H1 (cell line): ENCODE measurements around the gene PRKAR2B. TPM values are rescaled to one million over a fixed set of nuclear protein-coding genes. Genes with fewer than 3 reads are reported as not detected.

Source experiments
- BCL11A ChIP-seq, 2 experiments: IDR thresholded peaks; one replicate each; pipeline ENCODE4 v1.6.1; 2011; ENCODE audit warnings: low read depth in 2 of 2, low read length in 2 of 2, mild to moderate bottlenecking in 2 of 2
- CREB1 ChIP-seq: IDR thresholded peaks from 2 replicates; pipeline ENCODE4 v1.6.1; 2012; ENCODE audit warnings: inconsistent platforms
- JUN ChIP-seq: IDR thresholded peaks from 2 replicates; pipeline ENCODE4 v1.6.1; 2011; ENCODE audit warnings: low read depth, mild to moderate bottlenecking, improper control_type of control experiment, low read length
- RAD21 ChIP-seq, 2 experiments: IDR thresholded peaks in 1 of 2; conservative IDR thresholded peaks in 1 of 2; 2 replicates each; pipeline ENCODE4 v1.6.1; 2011; ENCODE audit warnings: low read depth in 2 of 2, low read length in 2 of 2, improper control_type of control experiment in 1 of 2, inconsistent platforms in 1 of 2, mild to moderate bottlenecking in 1 of 2, moderate library complexity in 1 of 2
- RXRA ChIP-seq: IDR thresholded peaks from 2 replicates; pipeline ENCODE4 v1.6.1; 2011; ENCODE audit warnings: low read depth, mild to moderate bottlenecking, low read length, moderate library complexity; ENCODE audit not compliant: insufficient read depth
- SIN3A ChIP-seq, 2 experiments: IDR thresholded peaks in 1 of 2; conservative IDR thresholded peaks in 1 of 2; 2 replicates each; pipeline ENCODE4 v1.6.1; 2011 to 2012; ENCODE audit warnings: low read length in 2 of 2, improper control_type of control experiment in 1 of 2, low read depth in 1 of 2, mild to moderate bottlenecking in 1 of 2
- TAF1 ChIP-seq: IDR thresholded peaks from 2 replicates; pipeline ENCODE4 v1.6.1; 2011; ENCODE audit warnings: mild to moderate bottlenecking, low read depth, low read length
- polyA plus RNA-seq, 7 experiments: library from polyadenylated mRNA; depleted of rRNA in 3 of 7; stranded (reverse) in 5 of 7; unstranded in 2 of 7; fragments of >200 nt in 5 of 7; fragments of 200-250 nt in 2 of 7; gene quantifications; 1 replicate in 5 of 7; 2 replicates in 1 of 7; 4 replicates in 1 of 7; pipeline versions ENCODE4 v1.2.1 to v1.2.3, GENCODE V29; 2011 to 2013; ENCODE audit warnings: missing spikeins in 2 of 7, mixed read lengths in 2 of 7
- total RNA-seq: library from RNA; stranded (reverse); fragmentation: NEBNext Ultra II Directional; extraction: Animal tissue kit (Norgen Biotek cat#: 25700); gene quantifications from 2 replicates; pipeline ENCODE4 v1.2.1, GENCODE V29; 2021
- TF ChIP-seq, protein P1 (sequence below): IDR thresholded peaks from 2 replicates; pipeline ENCODE4 v1.6.1; 2012; ENCODE audit warnings: inconsistent platforms

PRKAR2B gene
- total and polyA plus RNA-seq, 2 of the 8 experiments (the other 6 are each of a cell fraction or from before 2014, with no cell fraction given): 10.4 to 37.0 TPM

DNA sequence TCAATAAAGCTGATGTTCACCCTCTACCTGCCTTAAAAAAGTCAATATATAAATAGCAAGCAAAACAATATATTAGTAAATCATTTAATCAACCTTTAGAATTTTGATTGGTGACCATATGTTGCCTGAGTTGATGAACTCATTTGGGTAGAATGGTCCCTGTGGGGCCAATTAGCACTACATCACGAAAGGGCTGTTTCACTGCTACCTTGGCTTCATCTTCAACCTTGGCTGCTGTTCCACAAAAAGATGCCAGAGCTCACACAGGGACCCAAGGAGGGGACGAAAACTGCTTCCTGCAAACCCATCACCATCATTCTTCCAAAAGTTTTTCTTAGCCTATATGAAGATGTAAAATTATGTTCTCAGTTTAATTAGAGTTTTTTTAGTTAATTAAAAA, 88.9 kb downstream of the PRKAR2B start (continued):
- TF ChIP-seq SIN3A (conservative IDR thresholded peaks at IDR 0.05 in 1 of 2, IDR thresholded peaks at IDR 0.05 in 1 of 2; ENCODE audit: low read depth in 1 of 2, low read length in 2 of 2) (no peak), BCL11A (IDR thresholded peaks at IDR 0.05; ENCODE audit: low read depth in 2 of 2, low read length in 2 of 2) (no peak), TAF1 (no peak), RXRA (no peak), RAD21 (IDR thresholded peaks at IDR 0.05 in 1 of 2, conservative IDR thresholded peaks at IDR 0.05 in 1 of 2; ENCODE audit: low read depth in 2 of 2, low read length in 2 of 2) (no peak), CREB1 (no peak), JUN (no peak)
- TF ChIP-seq, protein P1, sequence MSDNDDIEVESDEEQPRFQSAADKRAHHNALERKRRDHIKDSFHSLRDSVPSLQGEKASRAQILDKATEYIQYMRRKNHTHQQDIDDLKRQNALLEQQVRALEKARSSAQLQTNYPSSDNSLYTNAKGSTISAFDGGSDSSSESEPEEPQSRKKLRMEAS: no peak
